GM18507 (cell line): ENCODE measurements around the gene KLF4.

Experiments
- DNase-seq: peaks from one replicate; pipeline ENCODE4 v3.0.0; 2011; ENCODE audit warnings: low read depth; ENCODE audit not compliant: insufficient read length; ENCODE audit errors: extremely low spot score
- FAIRE-seq: peaks from 2 replicates; lab custom pipeline; 2011; peaks lifted over from hg19 to GRCh38; lab: Jason Lieb, UNC

The KLF4 gene

DNA sequence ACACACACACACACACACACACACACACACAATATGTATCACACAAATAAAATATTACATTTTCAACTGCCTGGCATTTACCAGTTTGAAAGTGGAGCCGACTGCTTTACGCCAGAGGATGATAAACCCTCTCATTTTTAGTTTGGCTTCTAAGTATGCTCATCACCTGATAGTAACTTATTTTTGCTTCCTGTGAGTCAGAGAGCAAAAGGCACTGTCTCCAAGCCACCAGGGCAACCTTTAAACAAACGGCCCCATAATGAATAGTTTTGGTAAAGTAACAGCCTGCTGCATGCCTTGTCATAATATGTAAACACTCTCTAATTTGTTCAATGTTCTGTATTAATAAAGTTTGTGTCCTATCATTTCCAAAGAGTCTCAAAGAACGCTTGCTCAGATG is 26.9 kb downstream of the KLF4 start:
- FAIRE-seq = no peak
- DNase-seq = no peak

DNA sequence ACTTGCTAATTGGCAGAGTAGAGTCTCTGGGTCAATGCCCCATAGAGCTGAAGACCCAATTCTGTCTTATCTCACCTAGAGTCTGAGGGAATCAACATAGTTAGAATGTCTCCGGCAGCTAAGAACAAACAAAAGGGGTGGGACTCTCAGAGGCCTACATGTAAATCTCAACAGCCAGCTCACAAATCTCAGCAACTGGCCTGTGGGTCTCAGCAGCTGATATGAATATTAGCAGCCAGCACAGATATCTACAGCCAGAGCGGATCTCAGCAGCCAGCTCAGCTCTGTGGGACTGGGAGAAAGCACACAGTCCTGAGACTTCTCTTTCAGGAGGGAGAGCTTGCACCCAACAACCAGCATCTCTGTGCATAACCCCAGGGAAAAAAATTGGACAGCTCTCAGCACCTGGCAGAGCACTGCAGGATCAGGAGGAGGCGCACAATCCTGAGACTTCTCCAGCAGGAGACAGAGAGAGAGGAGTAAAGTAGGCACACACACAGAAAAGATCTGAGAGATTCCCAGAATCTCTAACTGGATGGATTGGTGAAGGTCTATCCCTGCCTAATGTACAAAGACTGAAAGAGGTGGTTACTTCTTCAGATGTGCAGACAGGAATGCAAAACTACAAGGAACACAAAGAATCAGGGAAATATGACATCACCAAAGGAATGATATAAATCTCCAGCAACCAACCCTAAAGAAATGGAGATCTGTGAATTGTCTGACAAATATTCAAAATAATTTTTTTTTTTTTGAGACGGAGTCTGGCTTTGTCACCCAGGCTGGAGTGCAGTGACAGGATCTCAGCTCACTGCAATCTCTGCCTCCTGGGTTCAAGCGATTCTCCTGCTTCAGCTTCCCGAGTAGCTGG is 29.2 kb downstream of the KLF4 start:
- FAIRE-seq (no peak), DNase-seq (no peak)

DNA sequence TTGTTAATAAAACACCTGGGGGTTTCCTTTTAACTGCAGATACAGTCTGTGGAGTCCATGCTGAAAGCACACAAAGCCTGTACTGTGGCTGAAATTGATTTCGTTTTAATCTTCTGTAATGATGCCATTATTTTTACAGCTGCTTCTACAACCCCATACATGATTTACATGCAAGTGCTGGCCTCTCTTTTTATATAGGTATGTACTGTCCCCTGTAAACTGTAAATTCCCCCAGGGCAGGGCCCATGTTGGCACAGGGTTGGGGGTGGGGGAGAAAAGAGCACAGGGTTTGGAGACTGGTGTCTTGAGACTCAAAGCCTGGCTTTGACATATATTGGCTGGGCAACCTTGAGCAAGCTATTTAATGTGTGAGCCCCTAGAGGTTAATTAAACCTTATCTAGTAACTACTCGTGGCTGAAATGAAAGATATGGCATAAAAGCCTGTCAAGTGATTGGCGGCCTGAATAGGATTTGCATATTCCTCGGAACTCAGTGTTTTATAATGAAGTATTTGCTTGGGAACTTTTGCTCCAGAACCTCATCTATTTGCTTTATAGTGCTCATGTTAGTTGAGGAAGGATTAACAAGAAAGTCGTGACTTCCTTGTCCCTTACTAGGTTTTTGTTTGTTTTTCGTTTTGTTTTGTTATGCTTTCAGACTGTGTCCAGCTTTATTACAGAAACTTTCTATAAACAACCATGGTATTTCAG is 34.0 kb downstream of the KLF4 start:
- DNase-seq = no peak
- FAIRE-seq = no peak

GRCh38 chr9:107453479-107453878 is 36.1 kb downstream of the KLF4 start:
- no peak for FAIRE-seq
- DNase-seq = no peak

GRCh38 chr9:107447834-107448233 is 41.7 kb downstream of the KLF4 start:
- DNase-seq (no peak), FAIRE-seq (no peak)

GRCh38 chr9:107447081-107447480 is 42.5 kb downstream of the KLF4 start:
- no peak for DNase-seq
- no peak for FAIRE-seq

DNA sequence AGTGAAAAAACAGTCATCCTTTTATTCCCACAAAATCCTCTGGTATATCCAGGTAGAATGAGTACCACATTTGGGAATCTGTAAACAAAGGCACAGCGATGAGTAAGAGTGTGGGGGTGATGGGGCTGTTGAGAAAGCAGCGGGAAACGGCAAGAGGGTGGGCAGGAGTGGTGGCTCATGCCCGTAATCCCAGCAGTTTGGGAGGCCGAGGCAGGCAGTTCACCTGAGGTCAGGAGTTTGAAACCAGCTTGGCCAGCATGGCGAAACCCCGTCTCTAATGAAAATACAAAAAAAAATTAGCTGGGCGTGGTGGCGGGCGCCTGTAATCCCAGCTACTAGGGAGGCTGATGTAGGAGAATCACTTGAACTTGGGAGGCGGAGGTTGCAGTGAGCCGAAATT is 43.1 kb downstream of the KLF4 start:
- no peak for FAIRE-seq
- DNase-seq = no peak

GRCh38 chr9:107443786-107444185 is 45.8 kb downstream of the KLF4 start:
- no peak for FAIRE-seq

GRCh38 chr9:107439991-107440456 is 49.5 kb downstream of the KLF4 start:
- FAIRE-seq = no peak
- no peak for DNase-seq

More at GRCh38 chr9:107443786-107444185, 45.8 kb downstream of the KLF4 start:
- no peak for DNase-seq

DNA sequence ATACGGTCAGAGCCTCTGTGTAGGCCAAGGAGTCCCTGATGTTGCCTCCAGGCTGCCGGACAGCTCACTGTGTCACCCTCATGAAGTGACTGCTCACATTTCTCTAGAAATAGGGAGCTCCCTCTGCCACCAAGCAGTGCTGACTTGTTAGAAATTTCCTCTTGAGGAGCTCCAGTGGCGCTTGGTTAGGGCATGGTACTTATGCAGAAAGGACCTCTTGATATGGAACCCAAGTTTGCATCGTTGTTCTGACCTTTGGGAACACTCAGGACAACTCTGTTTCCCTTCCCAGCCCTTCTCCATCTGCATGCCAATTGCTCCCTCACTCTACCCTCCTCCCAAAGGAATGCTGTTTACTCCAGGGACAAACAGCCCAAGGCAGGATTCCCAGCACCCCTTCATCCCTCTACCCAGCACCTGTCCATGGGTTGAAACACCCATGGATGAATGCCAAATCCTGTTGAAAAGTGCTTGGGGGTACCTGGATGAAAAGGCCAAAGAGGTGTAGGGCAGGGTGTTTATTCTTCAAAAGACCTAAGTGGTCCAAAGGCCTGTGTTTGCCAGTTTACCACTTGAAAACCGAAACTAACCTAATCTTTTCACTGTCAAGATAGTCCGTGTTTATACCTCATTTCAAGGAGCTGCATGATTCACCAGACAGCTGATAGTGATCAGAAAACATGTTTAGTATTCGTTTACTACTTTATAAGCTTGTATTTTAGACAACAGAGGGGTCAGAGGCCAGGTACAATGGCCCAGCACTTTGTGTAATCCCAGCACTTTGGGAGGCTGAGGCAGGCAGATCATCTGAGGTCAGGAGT is 51.1 kb downstream of the KLF4 start:
- no peak for FAIRE-seq
- DNase-seq = no peak

GRCh38 chr9:107437716-107438115 is 51.9 kb downstream of the KLF4 start:
- DNase-seq (no peak), FAIRE-seq (no peak)

GRCh38 chr9:107435415-107435814 is 54.2 kb downstream of the KLF4 start:
- no peak for FAIRE-seq
- no peak for DNase-seq
